SK-N-MC (cell line): ENCODE results near the gene AP3B1.

ENCODE experiments used
- EZH2 ChIP-seq: fragments of 200-600 bp; sonication (generic); IDR thresholded peaks from one replicate; pipeline ENCODE4 v1.6.1; 2017; ENCODE audit warnings: antibody characterized with exemption
- FOXP2 ChIP-seq: optimal IDR thresholded peaks from 2 replicates; pipeline ENCODE3; 2011; ENCODE audit warnings: mild to moderate bottlenecking, moderate library complexity; ENCODE audit not compliant: insufficient read depth; ENCODE audit errors: extremely low read length, control extremely low read depth
- POLR2AphosphoS5 ChIP-seq: IDR thresholded peaks from 2 replicates; pipeline ENCODE4 v1.6.1; 2012; ENCODE audit warnings: mild to moderate bottlenecking, low read depth, low read length, borderline replicate concordance

GRCh38 chr5:78056901-78057514, 237.5 kb downstream of the AP3B1 start:
- no peak for TF ChIP-seq EZH2
- no peak for TF ChIP-seq POLR2AphosphoS5
- no peak for TF ChIP-seq FOXP2
